HL-60/S4 (cell line): ENCODE data around the gene AGBL4.
"Not testable (repeated sequence)": the region's sequence is repeated elsewhere in the genome, so short reads cannot be mapped to it uniquely, and the experiment has no call there.

Experiments used
- in situ Hi-C: fragments of 300-500 bp; cut with MboI; formaldehyde crosslinking; loops from 2 replicates; pipeline ENCODE4 v1.14.3; 2022; ENCODE audit warnings: low sequenced_read_pairs

Gene AGBL4

DNA sequence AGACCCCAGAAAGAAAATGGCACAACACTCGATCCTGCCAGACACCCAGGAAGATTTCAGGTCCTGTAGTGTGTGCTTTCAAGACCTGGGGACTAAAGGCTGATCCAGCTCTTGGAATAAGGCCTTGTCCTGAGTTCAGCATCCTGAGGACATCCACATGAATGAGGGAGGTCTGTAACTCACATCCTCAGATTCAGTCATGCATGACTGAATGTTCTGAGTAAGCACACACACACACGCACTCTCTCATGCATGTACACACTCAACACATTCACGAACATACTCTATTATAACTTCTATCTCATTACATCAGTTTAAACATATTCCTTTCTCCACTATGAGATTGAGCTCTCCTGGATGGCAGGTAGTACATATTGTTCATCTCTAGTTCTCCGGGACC lies 973.7 kb downstream of the AGBL4 start:
- in situ Hi-C loops = no loop called here

DNA sequence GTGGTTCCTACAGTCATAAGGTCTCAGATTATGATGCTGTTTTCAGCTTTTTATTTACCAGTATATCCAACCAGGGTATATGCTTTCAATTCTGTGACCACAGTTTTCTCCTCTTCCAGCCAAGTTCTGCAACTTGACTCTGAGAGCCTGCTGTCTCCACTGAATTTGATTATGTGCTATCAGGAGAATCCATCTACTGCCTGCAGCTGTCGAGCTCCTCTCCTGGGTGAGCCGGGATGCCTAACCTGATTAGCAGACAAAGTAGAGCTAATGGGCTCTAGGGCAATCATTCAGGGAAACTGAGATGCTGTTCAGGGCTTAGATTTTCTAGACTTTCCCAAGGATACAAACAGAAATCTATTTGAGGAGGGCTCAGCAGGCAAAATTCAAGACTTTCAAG lies 975.6 kb downstream of the AGBL4 start:
- in situ Hi-C loops = no loop called here

DNA sequence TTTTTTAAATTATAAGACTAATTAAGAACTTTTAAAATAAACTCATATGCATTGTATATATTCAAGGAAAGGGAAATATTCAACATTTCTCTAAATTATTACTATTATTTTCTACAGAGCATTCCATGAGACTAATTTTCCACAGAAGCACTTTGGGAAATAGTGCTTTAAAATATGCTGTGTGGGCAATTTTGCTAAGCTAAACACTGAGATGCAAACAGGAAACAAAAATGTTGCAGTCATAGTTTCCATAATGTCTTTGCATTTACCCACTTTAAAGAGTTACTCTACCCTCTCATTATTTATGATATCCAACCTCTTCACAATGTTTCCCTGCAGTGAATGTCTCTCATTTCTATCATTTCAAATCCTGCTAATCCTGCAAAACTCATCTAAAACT lies 977.4 kb downstream of the AGBL4 start:
- in situ Hi-C loops = no loop called here

DNA sequence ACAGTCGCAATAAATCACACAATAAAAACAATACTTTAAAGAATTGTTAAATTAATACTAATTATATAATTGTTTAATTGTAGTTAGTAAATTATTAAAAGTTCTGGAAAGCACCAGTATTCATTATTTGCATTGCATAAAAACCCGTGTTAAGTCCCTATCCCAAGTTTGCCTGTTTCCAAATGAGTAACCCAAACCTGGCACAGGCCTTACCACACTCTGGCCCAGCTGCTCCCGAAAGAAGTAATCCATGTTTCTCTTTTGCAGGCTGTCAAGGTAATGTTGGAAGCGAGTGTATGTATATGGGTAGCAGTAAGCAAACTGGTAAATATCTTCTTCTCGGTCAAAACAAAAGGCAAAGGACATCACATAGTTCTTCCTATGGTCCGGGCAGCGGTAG lies 978.4 kb downstream of the AGBL4 start:
- in situ Hi-C loops = no loop called here

DNA sequence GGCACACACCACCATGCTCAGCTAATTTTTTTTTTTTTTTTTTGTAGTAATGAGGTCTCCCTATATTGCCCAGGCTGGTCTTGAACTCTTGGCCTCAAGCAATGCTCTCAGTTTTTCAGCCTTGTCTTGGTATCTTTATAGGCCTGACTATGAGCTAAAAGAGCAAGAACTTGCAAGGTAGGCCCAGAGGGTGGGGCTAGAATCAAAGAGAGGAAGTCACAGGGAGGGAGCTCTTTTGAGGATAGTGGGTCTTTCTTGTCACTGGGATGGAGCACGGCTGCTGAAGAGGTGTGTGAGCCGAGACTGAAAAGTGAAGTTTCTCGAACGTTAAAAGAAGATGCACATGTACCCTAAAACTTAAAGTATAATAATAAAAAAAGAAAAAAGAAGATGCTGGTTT lies 987.1 kb downstream of the AGBL4 start:
- in situ Hi-C loops = no loop called here

DNA sequence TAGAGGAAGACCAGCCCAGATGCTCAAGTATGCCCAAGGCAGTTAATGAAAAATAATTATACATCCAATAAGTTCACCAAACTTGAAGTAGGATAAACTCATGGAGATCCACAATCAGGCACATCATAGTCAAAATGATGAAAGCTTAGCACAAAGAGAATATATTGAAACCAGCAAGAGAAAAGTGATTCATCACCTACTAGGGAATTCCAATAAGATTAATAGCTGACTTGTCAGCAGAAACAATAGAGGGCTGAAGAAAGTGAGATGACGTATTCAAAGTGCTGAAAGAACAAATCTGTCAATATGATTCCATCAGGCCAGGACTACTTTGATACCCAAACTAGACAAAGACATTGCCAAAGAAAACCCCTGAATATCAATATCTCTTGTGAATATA lies 995.4 kb downstream of the AGBL4 start:
- in situ Hi-C loops = no loop called here

DNA sequence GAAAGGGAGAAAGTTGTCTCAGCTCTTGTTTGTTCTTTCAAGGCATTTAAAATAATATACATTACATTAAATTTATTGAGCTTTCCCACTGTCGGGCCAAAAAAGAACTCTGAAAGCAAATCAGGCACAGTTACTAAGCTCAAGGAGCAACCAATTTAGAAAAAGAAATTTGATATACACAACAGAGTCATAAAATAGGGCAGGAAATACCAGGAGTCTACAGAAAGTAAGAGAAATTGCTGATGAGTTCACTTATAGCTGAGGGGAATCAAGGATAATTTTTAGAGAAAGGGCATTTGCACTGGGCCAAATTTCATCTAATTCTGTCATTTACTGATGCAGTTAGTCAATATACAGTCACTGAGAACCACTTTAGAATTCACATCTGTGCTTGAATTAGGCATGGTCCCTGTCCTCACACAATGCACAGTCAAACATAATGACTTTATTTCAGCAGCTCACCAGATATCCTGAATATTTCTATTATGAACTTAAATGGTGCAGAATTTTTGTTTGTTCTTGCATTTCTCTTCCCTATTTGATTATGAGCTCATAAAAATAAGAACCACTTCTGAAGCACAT lies 997.4 kb downstream of the AGBL4 start:
- in situ Hi-C loops = no loop called here

DNA sequence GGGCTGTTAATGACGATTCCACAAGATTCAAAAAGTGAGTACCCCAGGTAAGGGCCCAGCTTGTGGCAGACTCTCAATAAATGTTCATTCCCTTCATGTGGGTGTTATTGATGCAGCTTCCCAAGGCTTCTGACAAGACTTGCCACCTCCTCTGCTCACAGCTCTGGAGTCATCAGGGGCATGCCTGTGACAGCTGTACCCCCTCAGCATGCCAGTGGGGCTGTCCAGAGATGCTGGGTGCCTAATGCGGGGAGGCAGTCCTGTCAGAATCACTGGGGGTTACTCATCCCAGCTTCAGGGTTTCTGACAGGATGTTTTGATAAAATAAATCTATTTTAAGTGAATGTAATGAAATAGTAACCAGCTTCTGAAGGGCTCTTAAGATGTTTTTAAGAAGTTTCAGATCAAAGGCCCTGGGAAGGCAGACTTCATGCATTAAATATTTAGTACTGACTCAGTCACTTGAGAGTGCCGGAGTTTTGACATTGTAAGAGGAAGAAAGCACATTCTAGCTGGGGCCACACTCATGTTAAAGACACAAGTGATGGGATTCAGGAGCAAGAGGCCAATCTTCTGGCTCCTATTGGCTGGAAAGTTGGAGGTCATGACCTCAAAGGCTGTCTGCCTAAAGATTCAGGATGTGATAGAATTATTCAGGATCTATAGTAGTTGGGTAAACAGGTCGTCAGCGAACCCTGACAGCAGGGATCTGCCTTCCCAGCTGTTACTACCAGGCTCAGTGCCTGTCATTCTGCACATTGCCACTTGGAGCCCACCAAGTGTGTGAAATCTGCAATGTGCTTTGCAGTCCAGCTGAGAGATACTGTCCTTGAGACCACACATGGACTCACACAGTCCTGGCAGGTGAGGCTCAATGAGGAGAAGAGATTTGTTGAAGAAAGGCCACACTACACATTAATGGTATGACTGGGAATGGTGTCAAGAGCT lies 1007.5 kb downstream of the AGBL4 start:
- in situ Hi-C loops = no loop called here

DNA sequence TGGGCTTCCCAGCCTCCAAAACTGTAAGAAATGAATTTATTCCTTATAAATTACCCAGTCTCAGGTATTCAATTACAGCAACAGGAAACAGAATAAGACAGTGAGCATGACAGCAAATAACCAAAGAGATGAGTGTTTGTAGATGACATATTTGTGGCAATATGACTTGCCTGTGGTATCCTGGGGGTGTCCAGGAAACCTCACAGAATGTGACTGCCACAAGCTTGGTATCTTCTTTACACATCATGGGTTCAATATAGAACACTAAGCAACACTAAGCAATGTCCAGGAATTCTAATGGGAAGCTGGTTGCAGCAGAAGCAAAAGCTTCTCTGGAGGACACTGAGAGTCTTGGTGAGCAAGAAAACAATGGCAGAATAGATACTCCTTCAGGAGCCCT lies 1010.7 kb downstream of the AGBL4 start:
- in situ Hi-C loops = no loop called here

DNA sequence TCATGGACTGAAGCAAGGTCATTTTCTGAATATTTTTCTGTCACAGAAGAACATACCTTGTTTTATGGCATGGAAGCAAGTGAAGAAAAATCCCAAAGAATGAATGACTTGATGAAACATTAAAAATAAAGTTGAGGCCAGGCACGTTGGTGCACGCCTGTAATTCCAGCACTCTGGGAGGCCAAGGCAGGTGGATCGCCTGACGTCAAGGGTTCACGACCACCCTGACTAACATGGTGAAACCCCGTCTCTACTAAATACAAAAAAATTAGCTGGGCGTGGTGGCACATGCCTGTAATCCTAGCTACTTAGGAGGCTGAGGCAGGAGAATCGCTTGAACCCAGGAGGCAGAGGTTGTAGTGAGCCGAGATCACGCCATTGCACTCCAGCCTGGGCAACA lies 1020.8 kb downstream of the AGBL4 start:
- in situ Hi-C loops = not testable (repeated sequence)

DNA sequence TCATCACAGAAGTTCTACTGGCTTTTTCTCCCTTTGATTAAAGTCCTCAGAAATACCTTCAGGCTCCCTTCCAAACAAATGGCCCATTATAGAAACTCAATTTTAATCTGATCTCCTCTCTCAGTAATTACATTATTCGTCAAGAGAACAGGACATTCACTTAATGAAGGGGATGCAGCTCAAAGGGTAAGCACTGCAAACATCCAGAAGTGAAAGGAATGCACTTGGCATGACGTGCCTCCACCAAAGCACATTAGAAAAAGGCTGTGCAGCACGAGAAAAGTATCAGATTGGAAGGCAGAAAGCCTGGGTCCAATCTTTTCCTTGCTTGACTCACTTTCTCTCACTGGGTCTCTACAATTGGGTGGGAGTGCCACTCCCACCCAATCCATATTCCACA lies 1024.4 kb downstream of the AGBL4 start:
- in situ Hi-C loops = no loop called here

DNA sequence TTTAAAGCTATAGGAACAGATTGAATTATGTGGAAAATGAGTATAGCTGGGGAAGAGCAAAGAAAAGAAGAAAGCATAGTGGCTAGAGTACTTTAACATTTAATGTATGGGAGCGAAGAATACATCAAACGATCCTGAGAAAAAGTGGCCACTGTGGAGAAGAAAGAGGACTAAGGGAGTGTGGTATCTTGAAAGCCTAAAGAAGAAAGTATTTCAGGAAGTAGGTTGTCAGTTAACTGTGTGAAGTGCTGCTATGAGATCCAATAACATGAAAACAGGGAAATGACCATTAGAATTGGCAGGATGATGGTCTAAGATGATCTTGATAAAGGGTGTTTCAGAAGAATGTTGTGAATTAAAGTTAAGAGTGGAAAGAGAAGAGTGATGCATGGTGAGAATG lies 1027.4 kb downstream of the AGBL4 start:
- in situ Hi-C loops = no loop called here

DNA sequence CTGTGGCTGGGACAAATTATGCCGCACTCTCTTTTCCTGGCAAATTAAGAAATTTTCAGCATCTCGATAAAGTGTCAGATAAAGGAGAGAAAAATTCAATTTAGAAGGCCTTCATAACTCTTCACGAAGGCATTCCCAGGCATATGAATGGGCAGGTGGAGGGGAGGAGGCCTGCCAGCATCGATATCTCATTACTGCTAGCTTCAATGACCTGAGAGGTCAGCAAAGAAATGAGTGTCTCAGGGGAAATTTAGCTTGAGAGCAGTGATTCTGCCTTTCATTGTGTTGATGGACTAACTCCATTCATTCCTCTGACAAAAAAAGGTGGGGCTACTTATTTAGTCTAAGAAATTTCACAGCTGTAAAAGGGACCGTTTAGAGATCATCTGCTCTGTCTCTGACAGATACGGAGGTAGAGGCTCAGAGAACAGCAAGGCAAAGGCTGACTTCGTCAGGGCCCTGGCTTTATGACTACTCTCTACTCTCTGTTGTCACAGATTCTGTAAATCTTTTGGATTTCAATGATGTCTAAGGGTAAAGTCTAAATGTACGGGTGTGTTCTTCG lies 1035.0 kb downstream of the AGBL4 start:
- in situ Hi-C loops = no loop called here

DNA sequence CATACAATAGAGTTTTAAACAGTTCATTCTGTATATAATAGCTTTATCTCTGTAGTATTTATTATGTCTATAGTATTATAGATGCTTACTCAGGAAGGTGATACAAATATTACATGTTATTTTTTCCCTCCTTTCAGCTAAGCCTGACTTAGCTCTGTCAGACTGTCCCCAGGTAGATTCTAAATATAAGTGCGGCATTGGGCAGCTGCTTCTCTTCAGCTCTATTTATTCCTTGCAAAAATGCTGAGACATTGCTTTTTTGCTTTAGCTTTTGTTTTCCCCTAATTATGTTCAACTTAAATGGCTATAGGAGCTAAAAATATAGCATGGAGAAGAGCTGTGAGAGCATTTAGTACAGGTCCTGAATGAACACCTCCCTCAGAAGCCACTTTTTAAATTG lies 1043.8 kb downstream of the AGBL4 start:
- in situ Hi-C loops = no loop called here

DNA sequence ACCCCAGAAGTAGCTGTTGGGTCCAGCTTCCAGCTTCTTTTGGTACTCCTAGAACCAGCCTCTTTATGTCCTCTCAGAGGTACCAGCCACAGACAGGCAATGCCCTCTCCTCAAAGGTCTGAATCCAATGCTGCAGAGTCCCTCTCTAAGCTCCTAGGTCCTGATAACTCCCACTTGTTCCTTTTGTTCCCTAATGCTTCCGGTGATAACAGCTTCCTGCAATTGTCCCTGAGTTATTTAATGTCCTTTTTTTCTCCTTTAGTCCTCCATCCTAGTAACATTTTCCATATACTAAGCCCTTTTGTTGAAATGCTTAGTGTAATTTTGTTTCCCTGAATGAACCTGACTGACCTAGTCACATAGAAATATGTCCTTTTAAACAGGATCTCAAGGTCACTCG lies 1045.3 kb downstream of the AGBL4 start:
- in situ Hi-C loops = no loop called here

DNA sequence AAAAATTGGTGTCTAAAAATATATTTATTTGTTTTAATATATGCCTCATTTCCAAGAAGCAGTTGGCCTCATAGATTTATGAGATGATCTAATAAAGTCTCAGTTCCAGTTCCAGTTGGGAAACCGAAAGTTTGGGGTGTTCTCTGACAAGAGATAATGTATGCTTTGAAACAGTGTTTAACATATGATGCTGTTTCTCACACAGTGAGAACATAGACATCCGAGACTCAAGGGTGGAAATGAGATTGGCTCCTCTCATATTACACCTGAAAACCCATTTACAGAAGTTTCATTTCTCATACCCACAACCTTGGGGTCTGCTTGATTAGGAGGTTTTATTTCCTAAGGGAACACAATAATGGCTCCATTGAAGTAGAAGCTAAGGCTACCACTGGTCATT lies 1046.5 kb downstream of the AGBL4 start:
- in situ Hi-C loops = no loop called here

DNA sequence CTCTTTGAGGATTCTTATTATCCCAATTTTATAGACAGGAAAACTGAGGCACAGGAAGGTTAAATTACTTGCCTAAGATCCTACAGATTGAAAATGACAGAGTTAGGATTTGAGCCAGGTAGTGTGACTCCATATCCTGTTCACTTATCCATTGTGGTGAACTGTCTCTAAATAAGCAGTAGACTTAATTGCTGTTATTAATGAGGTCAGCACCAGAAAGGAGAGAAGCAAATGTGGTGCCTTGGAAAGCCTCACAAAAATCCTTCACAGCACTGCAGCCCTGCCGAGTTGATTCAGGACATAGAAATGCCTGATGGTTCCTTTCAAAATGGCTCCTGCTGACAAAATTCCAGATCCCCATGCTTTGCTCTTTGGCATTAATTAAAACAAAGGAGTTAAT lies 1053.8 kb downstream of the AGBL4 start:
- in situ Hi-C loops = no loop called here

DNA sequence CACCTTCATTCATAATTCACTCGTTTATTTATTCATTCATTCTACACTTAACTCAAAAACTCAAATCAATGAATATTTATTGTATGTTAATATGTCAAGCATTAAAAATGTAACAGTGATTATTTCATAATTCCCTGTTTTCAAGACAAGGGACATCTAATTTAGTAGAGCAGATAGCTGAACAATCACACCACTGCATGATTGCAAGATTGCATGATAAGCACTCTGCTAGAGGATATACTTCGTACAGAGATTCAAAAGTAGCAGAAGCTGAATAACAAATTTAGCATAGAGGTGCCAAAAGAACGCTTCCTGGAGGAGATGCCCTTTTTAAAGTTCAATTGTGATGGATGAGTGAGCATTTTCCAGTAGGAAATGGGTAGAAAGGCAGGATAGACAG lies 1056.4 kb downstream of the AGBL4 start:
- in situ Hi-C loops = no loop called here

DNA sequence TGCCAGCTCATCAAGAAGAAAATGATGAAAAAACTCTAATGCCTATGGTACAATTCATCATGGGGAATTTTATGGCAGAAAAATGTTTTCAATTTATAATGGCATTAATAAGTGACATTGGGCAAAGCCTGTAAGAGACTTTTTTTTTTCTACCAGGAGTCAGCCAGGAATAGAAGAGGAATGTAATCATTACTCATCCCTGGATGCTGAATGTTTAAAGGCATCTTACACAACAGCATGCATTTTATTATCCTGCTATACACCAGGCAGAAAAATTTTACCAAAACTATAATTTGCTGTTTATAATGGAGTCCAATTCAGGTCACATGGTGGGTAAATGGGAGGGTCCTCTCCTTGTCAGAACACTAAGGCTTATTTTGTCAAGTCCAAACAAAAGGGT lies 1057.2 kb downstream of the AGBL4 start:
- in situ Hi-C loops = no loop called here

DNA sequence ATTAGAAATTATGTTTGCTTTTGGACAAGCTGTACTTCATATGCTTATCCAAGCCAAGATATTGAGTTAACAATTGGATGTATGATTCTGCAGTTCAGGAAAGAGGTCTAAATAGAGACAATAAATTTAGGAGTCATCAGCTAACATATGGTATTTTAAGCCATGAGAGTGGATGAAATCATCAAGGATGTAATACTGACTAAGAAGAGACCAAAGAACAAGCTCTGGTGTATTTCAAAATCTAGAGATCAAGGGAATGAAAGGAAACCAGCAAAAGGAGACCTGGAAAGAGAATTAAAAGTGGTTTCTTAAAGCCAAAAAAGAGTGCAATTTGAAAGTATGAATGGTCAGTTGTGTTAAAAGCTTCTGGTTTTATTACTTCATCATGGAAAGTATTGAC lies 1063.4 kb downstream of the AGBL4 start:
- in situ Hi-C loops = no loop called here

DNA sequence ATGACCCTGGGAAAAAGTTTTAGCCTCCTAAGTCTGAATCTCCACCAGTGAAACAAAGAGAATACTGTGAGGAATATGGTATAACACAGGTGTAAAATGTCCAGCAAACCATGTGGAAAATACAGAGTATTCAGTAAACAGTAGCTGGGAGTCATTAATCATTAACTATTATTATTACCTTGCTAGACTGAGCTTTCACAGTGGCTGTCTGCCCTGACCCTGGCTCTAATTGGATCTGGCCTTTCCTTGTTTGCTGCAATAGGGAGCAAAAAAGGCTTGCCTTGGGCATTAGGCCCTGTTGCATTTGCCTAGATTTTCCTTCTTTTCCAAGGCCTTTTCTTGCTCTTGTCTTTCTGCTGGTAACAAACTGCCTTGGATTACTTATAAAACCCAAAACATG lies 1068.0 kb downstream of the AGBL4 start:
- in situ Hi-C loops = no loop called here

DNA sequence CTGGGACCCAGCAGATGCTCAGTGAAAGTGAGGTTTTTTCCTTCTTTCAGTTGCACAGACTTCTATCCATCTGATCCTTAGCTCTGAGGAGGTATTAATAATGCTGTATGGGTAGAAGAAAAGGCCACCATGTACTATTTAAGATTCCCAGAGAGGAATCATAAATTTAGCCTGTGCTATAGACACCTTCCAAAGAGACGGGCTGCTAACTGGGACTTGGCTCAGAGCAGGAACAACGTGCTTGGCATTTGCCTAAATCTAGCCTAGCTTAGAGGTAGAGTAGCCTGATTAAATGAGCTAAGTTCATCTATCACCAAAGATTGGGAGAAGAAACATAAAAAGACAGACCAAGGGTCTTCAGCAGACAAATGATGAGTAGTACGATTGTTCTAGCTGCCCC lies 1070.1 kb downstream of the AGBL4 start:
- in situ Hi-C loops = no loop called here
